Mammary epithelial cell (primary cell): Measurements from ENCODE around the gene CHDH.

Experiments used
- CTCF ChIP-seq, 2 donors: IDR thresholded peaks in 1 of 2; conservative IDR thresholded peaks in 1 of 2; 2 replicates each; pipeline ENCODE4 v1.5.1; 2011 to 2012; ENCODE audit warnings: inconsistent platforms in 2 of 2, low read length in 2 of 2, mild to moderate bottlenecking in 2 of 2, control low read depth in 1 of 2, low read depth in 1 of 2; ENCODE audit not compliant: insufficient read depth in 1 of 2; ENCODE audit errors: extremely low read depth in 1 of 2
- EZH2 ChIP-seq: IDR thresholded peaks from 2 replicates; pipeline ENCODE4 v1.6.1; 2012; ENCODE audit warnings: low read length, inconsistent platforms, borderline replicate concordance

DNA sequence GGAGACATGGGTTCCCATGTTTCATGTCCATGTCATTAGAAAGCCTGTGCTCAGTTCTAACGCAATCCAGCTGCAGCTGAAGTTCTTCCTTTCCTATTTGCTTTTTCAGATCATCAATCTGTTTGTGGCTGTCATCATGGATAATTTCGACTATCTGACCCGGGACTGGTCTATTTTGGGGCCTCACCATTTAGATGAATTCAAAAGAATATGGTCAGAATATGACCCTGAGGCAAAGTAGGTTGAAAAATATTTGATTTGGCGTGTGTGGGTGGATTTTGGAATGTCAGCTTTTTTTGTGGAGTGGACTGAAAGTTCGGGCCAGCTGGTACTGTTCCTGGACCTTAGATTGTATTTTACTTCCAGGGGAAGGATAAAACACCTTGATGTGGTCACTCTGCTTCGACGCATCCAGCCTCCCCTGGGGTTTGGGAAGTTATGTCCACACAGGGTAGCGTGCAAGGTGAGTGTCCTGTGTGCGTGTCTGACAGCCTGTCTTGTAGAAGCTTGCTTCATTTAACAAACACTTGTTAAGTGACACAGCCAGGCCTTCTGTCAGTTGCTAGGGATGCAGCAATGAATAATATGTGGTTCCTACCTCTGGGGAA lies 69.6 kb downstream of the CHDH start:
- TF ChIP-seq CTCF (conservative IDR thresholded peaks at IDR 0.05 in 1 of 2, IDR thresholded peaks at IDR 0.05 in 1 of 2; ENCODE audit: extremely low read depth in 1 of 2, insufficient read depth in 1 of 2, low read depth in 1 of 2, low read length in 2 of 2) (no peak), EZH2 (no peak)
